Measurements from ENCODE around the gene KNOP1.

KNOP1 gene

DNA sequence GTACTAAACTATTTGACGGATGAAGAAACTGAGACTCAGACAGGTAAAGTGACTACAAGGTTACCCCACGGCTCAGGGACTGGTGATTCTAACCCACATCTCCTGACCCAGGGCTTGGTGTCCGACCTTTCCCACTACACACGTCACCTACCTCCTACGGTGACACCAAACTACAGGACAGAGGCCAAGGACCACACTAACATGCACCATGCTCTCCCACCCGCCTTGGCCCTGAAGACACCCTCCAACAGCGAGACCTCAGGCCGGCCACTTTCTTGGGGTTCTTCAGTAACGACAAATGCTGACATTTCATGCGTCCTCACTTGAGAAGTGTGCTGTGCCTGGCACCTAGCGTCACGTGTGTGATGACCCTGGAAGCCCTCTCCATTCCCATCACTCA is 6.4 kb downstream of the KNOP1 start:
- Histone ChIP-seq H3K79me2 (ENCODE audit: control insufficient read depth, low read length) (peaks cover 52% of the 10 kb centered on the region), H3K27me3 (ENCODE audit: control insufficient read depth, low read length) (no peaks in the 10 kb centered on the region), H4K20me1 (ENCODE audit: control insufficient read depth, insufficient read depth, low read depth, low read length) (peaks cover 5% of the 10 kb centered on the region; the same call in 1 of the 2 replicates), H3F3A (ENCODE audit: control insufficient read depth, insufficient read depth) (no peaks in the 10 kb centered on the region), H3K27ac (ENCODE audit: low read depth, low read length) (no peak overlapping the region), H3K4me2 (ENCODE audit: low read length) (no peak overlapping the region), H3K4me3 (ENCODE audit: low read length) (no peak overlapping the region), H3K9me3 (ENCODE audit: control insufficient read depth, insufficient read depth, low read length) (no peaks in the 10 kb centered on the region), H3K4me1 (ENCODE audit: control insufficient read depth, low read length) (peaks cover 9% of the 10 kb centered on the region), H3K9me2 (replicated peaks; ENCODE audit: control insufficient read depth, low read length) (no peaks in the 10 kb centered on the region), H3K36me3 (ENCODE audit: control insufficient read depth, low read length) (peaks cover 84% of the 10 kb centered on the region)
- TF ChIP-seq EZH2phosphoT487 (IDR thresholded peaks at IDR 0.05; ENCODE audit: borderline replicate concordance, low read length): no peak
- TF ChIP-seq, protein P1, sequence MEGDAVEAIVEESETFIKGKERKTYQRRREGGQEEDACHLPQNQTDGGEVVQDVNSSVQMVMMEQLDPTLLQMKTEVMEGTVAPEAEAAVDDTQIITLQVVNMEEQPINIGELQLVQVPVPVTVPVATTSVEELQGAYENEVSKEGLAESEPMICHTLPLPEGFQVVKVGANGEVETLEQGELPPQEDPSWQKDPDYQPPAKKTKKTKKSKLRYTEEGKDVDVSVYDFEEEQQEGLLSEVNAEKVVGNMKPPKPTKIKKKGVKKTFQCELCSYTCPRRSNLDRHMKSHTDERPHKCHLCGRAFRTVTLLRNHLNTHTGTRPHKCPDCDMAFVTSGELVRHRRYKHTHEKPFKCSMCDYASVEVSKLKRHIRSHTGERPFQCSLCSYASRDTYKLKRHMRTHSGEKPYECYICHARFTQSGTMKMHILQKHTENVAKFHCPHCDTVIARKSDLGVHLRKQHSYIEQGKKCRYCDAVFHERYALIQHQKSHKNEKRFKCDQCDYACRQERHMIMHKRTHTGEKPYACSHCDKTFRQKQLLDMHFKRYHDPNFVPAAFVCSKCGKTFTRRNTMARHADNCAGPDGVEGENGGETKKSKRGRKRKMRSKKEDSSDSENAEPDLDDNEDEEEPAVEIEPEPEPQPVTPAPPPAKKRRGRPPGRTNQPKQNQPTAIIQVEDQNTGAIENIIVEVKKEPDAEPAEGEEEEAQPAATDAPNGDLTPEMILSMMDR (IDR thresholded peaks at IDR 0.05; ENCODE audit: low read depth, low read length, poor library complexity, severe bottlenecking): no peak

DNA sequence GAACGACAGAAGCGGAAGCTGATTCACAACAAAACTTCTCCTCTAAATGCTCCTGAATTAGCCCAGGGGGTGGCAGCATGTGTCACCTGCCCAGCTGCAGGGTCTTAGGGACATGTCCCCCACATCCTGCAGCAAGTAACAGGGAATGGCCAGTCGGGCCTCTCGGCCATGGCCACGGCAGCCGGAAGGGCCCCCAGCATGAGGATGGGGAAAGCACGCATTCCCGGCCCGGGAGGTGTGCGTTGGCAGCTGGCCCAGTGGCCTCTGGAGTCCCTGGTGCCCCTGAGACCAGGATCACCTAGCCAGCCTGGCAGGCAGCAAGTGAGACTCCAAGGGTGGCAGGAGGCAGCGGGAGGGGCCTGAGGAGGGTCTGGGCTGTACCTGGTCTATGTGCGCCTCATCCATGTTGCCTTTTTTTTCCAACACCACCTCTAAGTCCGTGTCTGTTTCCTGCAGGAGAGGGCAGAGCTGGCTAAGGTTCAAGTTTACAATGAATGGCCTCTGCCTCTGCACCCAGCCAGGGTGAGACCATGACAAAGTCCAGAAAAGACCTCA is 7.0 kb downstream of the KNOP1 start:
- Histone ChIP-seq H3K36me3 (ENCODE audit: control insufficient read depth, low read length) (peaks cover 87% of the 10 kb centered on the region), H3K4me2 (ENCODE audit: low read length) (no peak overlapping the region), H3K27ac (ENCODE audit: low read depth, low read length) (no peak overlapping the region), H3K4me3 (ENCODE audit: low read length) (no peak overlapping the region), H4K20me1 (ENCODE audit: control insufficient read depth, insufficient read depth, low read depth, low read length) (peaks cover 2% of the 10 kb centered on the region; the same call in 1 of the 2 replicates), H3F3A (ENCODE audit: control insufficient read depth, insufficient read depth) (no peaks in the 10 kb centered on the region), H3K9me2 (replicated peaks; ENCODE audit: control insufficient read depth, low read length) (no peaks in the 10 kb centered on the region), H3K27me3 (ENCODE audit: control insufficient read depth, low read length) (no peaks in the 10 kb centered on the region), H3K79me2 (ENCODE audit: control insufficient read depth, low read length) (peaks cover 46% of the 10 kb centered on the region), H3K9me3 (ENCODE audit: control insufficient read depth, insufficient read depth, low read length) (no peaks in the 10 kb centered on the region), H3K4me1 (ENCODE audit: control insufficient read depth, low read length) (peaks cover 3% of the 10 kb centered on the region)
- TF ChIP-seq, protein P1 (IDR thresholded peaks at IDR 0.05; ENCODE audit: low read depth, low read length, poor library complexity, severe bottlenecking): no peak
- TF ChIP-seq EZH2phosphoT487 (IDR thresholded peaks at IDR 0.05; ENCODE audit: borderline replicate concordance, low read length): no peak

DNA sequence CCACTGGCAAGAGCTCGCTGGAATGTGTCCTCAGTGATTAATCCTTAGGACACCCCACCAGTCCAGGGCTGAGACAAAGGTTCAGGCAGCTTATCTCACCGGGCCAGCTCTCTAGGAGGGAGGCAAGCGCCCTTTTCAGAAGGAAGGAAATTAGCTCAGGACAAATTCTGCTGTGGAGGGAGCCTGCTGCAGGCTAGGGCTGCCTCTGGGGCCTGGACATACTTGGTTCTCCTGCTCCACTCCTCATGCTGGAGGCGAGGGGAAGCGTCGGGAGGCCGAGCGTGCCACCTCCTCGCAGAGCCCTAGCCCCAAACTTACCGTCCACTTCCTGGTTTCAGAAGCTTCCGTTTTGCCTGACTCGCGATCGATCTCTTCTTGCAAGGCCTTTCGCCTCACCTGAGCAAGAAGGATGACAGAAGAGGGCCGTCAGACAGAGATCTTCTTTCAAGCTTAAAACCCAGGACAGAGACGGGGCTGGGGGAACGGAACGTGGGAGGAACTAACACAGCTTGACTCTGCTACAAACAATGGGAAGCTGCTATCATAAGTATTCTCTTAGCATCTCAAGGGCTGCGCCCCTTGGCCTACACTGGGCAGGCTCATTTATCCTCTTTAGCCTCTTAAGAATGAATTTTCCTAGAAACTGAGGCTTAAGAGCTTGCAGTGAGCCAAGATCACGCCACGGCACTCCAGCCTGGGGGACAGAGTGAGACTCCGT is 7.7 kb downstream of the KNOP1 start:
- Histone ChIP-seq H3K4me2 (ENCODE audit: low read length) (no peak overlapping the region), H3K4me1 (ENCODE audit: control insufficient read depth, low read length) (no peaks in the 10 kb centered on the region), H3K27ac (ENCODE audit: low read depth, low read length) (no peak overlapping the region), H3K9me2 (replicated peaks; ENCODE audit: control insufficient read depth, low read length) (no peaks in the 10 kb centered on the region), H3K36me3 (ENCODE audit: control insufficient read depth, low read length) (peaks cover 88% of the 10 kb centered on the region), H3K4me3 (ENCODE audit: low read length) (no peak overlapping the region), H3F3A (ENCODE audit: control insufficient read depth, insufficient read depth) (no peaks in the 10 kb centered on the region), H4K20me1 (ENCODE audit: control insufficient read depth, insufficient read depth, low read depth, low read length) (no peaks in the 10 kb centered on the region), H3K79me2 (ENCODE audit: control insufficient read depth, low read length) (peaks cover 39% of the 10 kb centered on the region), H3K27me3 (ENCODE audit: control insufficient read depth, low read length) (no peaks in the 10 kb centered on the region), H3K9me3 (ENCODE audit: control insufficient read depth, insufficient read depth, low read length) (no peaks in the 10 kb centered on the region)
- TF ChIP-seq, protein P1 (IDR thresholded peaks at IDR 0.05; ENCODE audit: low read depth, low read length, poor library complexity, severe bottlenecking): no peak
- TF ChIP-seq EZH2phosphoT487 (IDR thresholded peaks at IDR 0.05; ENCODE audit: borderline replicate concordance, low read length): no peak

Data from DOHH2 (cell line).